WTC11 (cell line): ENCODE results near the gene FGA.

Experiments used
- CREM ChIP-seq: sonication (generic); formaldehyde crosslinking; IDR thresholded peaks from 2 replicates; pipeline ENCODE4 v1.8.1; 2022; ENCODE audit warnings: mild to moderate bottlenecking, missing genetic modification reagents, moderate library complexity
- JUN ChIP-seq: sonication (generic); formaldehyde crosslinking; IDR thresholded peaks from 2 replicates; pipeline ENCODE4 v1.8.0; 2023; ENCODE audit warnings: mild to moderate bottlenecking, missing genetic modification reagents
- MAX ChIP-seq: sonication (generic); formaldehyde crosslinking; IDR thresholded peaks from 2 replicates; pipeline ENCODE4 v1.8.0; 2022; ENCODE audit warnings: mild to moderate bottlenecking, missing genetic modification reagents
- NR3C1 ChIP-seq: sonication (generic); formaldehyde crosslinking; conservative IDR thresholded peaks from 2 replicates; pipeline ENCODE4 v1.8.1; 2023; ENCODE audit warnings: low read depth, mild to moderate bottlenecking, missing genetic modification reagents
- RORB ChIP-seq: fragments of 250-450 bp; sonication (Bioruptor Pico); IDR thresholded peaks from 2 replicates; pipeline ENCODE4 v1.9.0; 2021; ENCODE audit warnings: mild to moderate bottlenecking
- SP1 ChIP-seq: sonication (generic); formaldehyde crosslinking; conservative IDR thresholded peaks from 2 replicates; pipeline ENCODE4 v1.8.1; 2022; ENCODE audit warnings: missing genetic modification reagents
- USF1 ChIP-seq: sonication (generic); formaldehyde crosslinking; IDR thresholded peaks from 2 replicates; pipeline ENCODE4 v1.8.0; 2022; ENCODE audit warnings: mild to moderate bottlenecking, missing genetic modification reagents
- TF ChIP-seq, protein P1 (sequence below): fragments of 200-600 bp; IDR thresholded peaks from 2 replicates; pipeline ENCODE4 v1.8.0; 2022; ENCODE audit warnings: antibody characterized with exemption
- TF ChIP-seq, protein P2 (sequence below): sonication (generic); formaldehyde crosslinking; IDR thresholded peaks from 2 replicates; pipeline ENCODE4 v1.8.1; 2022; ENCODE audit warnings: mild to moderate bottlenecking, missing genetic modification reagents, moderate library complexity, borderline replicate concordance

GRCh38 chr4:154611833-154612232 is 21.3 kb upstream of the FGA start:
- TF ChIP-seq, protein P1, sequence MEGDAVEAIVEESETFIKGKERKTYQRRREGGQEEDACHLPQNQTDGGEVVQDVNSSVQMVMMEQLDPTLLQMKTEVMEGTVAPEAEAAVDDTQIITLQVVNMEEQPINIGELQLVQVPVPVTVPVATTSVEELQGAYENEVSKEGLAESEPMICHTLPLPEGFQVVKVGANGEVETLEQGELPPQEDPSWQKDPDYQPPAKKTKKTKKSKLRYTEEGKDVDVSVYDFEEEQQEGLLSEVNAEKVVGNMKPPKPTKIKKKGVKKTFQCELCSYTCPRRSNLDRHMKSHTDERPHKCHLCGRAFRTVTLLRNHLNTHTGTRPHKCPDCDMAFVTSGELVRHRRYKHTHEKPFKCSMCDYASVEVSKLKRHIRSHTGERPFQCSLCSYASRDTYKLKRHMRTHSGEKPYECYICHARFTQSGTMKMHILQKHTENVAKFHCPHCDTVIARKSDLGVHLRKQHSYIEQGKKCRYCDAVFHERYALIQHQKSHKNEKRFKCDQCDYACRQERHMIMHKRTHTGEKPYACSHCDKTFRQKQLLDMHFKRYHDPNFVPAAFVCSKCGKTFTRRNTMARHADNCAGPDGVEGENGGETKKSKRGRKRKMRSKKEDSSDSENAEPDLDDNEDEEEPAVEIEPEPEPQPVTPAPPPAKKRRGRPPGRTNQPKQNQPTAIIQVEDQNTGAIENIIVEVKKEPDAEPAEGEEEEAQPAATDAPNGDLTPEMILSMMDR = no peak
- TF ChIP-seq JUN (CRISPR knock-in tag) (no peak), RORB (CRISPR knock-in tag) (no peak), MAX (CRISPR knock-in tag) (no peak), USF1 (CRISPR knock-in tag) (no peak), NR3C1 (CRISPR knock-in tag) (no peak), SP1 (no peak), CREM (CRISPR knock-in tag) (no peak)
- TF ChIP-seq, protein P2, sequence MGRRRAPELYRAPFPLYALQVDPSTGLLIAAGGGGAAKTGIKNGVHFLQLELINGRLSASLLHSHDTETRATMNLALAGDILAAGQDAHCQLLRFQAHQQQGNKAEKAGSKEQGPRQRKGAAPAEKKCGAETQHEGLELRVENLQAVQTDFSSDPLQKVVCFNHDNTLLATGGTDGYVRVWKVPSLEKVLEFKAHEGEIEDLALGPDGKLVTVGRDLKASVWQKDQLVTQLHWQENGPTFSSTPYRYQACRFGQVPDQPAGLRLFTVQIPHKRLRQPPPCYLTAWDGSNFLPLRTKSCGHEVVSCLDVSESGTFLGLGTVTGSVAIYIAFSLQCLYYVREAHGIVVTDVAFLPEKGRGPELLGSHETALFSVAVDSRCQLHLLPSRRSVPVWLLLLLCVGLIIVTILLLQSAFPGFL = no peak
